GM10847 (cell line): Measurements from ENCODE around the gene ABCC6.

ENCODE experiments used
- POLR2A ChIP-seq: IDR thresholded peaks from 2 replicates; pipeline ENCODE4 v1.6.1; 2011; ENCODE audit not compliant: insufficient read length; ENCODE audit errors: extremely low read depth

ABCC6 gene

GRCh38 chr16:16116841-16117240 lies 106.5 kb downstream of the ABCC6 start:
- TF ChIP-seq POLR2A: no peak

DNA sequence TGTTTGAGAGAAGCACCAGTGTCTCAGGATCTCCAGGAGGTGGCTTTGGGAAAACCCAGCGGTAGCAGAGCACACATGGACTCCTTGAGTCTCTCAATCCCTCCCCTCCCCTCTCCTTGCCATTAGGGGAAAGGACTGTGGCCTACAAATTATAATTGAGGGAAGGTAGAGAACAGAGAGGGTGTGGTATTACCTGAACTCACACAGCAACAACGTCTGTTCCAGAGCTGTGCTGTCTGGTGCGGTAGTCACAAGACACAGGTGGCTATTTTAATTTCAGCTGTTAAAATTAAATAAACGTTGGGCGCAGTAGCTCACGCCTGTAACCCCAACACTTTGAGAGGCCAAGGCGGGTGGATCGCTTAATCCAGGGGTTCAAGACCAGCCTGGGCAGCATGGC lies 110.2 kb downstream of the ABCC6 start:
- no peak for TF ChIP-seq POLR2A

DNA sequence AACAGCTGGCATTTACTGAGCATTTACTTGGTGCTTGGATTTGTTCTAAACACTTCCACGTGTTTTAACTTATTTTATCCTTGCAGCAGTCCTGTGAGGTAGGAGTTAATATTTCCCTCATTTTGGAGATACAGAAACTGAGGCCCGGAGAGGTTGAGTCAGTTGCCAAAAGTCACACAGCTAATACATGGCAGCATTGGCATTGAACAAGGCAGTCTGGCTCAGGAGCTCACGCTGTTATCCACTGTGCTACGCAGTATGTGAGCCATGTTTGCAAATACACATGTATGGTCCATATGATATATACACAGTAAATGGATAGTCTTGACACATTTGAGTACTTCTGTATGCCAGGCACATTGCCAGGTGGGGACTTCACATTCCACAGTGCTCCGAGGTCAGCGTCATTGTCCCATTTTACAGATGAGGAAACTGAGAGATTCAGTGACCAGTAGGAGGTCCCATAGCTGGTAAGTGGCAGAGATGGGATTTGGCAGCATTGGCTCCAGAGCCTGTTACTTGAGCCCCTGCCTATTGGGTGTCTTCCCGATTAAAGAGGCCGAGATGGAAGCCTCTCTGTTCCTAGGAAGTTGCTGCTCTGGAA lies 110.7 kb downstream of the ABCC6 start:
- no peak for TF ChIP-seq POLR2A

DNA sequence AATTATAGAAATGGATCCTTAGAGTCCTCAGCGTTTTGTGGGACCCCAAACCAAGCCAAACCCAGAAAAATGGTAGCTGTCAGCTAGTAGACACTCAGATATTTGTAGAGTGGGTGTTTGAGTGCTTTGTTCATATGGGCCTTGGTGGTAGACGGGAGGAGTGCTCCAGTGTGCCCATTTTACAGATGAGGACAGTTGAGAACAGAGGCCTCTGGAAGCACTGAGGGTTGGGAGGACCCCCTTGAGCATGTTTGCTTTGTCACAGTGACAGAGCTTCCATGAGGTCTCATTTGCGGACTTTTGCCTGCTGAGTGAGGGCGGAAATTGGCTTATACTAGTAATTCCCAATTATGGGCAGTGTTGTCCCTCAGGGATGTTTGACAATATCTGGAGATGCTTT lies 111.7 kb downstream of the ABCC6 start:
- TF ChIP-seq POLR2A: no peak

- no peak for TF ChIP-seq POLR2A
These were observed 113.2 kb downstream of the ABCC6 start for GRCh38 chr16:16110111-16110490.

DNA sequence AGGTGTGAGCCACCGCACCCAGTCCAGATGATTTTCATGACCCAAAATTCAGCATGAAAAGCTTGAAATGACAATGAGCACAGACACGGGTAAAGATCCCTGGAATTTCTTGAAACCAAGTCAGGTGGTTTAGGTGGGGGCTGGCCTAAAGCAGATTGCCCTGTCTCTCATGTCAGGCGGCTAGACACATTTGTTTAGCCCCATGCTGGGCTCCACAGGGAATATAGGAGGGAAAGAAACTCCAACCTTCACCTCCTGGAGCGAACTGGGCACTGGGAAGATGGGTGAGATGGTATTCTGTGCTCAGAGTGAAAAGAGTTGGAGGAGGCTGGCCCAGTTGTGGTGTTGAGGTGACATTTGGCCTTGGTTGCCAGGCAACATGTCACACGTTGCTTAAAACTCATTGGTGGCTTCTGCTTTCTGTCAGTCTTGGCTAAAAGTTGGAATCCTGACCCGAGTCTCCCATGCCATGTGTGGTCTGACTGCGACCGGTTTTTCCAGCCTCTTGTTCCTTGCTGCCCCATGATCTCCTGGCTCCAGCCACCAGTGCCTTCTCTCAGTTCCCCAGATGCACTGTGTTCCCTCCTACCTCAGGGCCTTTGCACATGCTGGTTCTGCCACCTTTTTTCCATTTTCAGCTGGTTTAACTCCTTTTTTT lies 113.7 kb downstream of the ABCC6 start:
- no peak for TF ChIP-seq POLR2A

GRCh38 chr16:16108759-16109158 lies 114.5 kb downstream of the ABCC6 start:
- no peak for TF ChIP-seq POLR2A

- no peak for TF ChIP-seq POLR2A
These were observed 115.5 kb downstream of the ABCC6 start for GRCh38 chr16:16107839-16108238.

DNA sequence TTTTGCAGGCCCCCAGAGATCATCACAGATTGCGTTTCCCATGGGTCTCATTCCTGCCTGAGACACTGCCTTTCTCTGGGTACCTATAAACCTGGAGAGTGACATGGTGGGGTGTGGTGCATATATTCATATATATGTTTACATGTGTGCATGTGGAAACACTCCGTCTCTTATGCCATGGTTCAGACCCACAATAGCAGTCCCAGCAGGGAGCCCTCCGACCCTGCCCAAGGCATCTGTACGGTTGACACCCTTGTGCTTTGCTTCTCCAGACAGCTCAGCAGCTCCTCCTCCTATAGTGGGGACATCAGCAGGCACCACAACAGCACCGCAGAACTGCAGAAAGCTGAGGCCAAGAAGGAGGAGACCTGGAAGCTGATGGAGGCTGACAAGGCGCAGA lies 116.8 kb downstream of the ABCC6 start:
- no peak for TF ChIP-seq POLR2A

DNA sequence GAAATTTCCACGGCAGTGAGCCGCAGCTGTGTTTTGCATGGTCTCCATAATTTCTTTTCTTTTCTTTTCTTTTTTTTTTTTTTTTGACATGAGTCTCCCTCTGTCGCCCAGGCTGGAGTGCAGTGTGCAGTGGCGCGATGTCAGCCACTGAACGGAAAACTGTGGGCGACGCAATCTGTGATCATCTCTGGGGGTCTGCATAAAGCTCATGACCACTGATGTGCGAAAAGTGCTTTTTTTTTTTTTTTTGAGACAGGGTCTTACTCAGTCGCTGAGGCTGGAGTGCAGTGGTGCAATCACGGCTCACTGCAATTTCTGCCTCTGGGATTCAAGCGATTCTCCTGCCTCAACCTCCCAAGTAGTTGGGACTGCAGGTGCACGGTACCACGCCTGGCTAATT lies 117.6 kb downstream of the ABCC6 start:
- TF ChIP-seq POLR2A: no peak

DNA sequence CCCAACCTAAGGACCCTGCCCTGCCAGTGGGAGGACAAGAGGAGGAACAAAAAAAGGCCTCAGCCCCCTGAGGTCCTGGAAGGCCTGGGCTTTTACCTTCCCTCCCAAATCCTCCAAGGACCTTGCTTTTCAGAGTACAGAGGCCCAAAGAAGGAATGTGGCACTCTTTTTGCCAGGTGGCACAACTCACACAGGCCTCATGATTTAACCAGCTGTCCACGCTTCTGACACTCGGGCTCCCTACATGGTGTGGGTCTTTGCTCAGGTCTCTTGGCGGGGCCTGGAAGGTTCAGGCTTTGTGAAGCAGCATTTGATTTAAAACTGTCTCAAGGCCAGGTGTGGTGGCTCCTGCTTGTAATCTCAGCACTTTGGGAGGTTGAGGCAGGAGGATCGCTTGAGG lies 120.6 kb downstream of the ABCC6 start:
- no peak for TF ChIP-seq POLR2A

DNA sequence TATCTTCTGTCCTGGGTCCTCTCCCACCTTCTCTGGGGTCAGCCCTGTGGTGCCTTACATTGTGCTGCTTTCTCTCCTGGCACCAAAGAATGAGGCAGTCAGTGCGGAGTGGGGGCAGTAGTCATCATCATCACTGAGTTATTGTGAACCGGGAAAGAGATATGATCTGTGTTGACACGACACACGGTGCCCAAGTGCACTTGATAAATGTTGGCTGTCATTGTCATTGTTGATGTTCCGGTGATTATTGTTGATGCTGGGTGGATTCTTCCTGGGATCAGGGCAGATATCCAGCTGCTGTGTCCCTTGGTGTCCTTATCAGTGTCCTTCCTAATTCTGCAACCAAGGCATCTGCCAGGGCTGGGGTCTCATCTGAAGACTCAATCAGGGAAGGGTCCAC lies 121.7 kb downstream of the ABCC6 start:
- TF ChIP-seq POLR2A: no peak

DNA sequence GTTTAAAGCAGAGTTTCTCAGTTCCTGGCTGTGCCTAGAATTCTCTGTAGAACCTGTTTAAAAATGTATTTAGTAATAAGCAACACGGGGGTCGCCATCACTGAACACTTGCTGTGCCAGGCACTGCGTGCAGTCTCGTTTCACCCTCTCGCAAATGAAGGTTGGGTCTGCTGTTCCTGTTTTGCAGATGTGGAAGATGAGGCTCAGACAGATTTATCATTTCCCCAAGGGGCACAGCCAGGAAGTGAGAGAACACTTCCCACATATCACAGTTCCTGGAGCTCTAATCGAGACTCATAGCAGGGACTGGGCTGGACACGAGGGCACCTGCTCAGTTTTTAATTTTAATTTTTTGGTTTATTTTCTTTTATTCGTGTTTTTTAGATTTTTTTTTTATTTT lies 122.7 kb downstream of the ABCC6 start:
- TF ChIP-seq POLR2A: no peak

DNA sequence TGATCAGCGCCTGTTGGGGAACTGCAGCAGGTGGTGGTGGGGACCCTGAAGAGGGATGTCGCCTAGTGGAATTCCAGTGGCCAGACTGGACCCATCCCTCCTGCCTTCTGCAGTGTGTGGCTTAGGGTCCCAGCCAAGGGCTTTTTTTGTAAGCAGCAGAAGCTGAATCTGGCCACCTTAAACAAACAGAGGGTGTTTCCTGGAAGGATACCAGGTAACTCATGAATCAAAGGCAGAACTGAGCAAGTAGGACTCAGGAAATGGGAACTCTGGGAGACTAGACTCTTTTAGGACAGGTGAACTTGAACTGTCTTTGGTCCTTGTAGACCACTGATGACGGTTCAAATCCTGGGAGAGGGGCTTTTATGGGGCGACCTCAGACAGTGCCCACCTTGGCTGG lies 124.0 kb downstream of the ABCC6 start:
- no peak for TF ChIP-seq POLR2A
